Mammary epithelial cell (primary cell): Measurements from ENCODE around the gene MAN2B2.

Experiments used
- EZH2 ChIP-seq: IDR thresholded peaks from 2 replicates; pipeline ENCODE4 v1.6.1; 2012; ENCODE audit warnings: low read length, inconsistent platforms, borderline replicate concordance
- TF ChIP-seq, protein P1 (sequence below), 2 donors: IDR thresholded peaks in 1 of 2; conservative IDR thresholded peaks in 1 of 2; 2 replicates each; pipeline ENCODE4 v1.5.1; 2011 to 2012; ENCODE audit warnings: inconsistent platforms in 2 of 2, low read length in 2 of 2, mild to moderate bottlenecking in 2 of 2, control low read depth in 1 of 2, low read depth in 1 of 2; ENCODE audit not compliant: insufficient read depth in 1 of 2; ENCODE audit errors: extremely low read depth in 1 of 2

DNA sequence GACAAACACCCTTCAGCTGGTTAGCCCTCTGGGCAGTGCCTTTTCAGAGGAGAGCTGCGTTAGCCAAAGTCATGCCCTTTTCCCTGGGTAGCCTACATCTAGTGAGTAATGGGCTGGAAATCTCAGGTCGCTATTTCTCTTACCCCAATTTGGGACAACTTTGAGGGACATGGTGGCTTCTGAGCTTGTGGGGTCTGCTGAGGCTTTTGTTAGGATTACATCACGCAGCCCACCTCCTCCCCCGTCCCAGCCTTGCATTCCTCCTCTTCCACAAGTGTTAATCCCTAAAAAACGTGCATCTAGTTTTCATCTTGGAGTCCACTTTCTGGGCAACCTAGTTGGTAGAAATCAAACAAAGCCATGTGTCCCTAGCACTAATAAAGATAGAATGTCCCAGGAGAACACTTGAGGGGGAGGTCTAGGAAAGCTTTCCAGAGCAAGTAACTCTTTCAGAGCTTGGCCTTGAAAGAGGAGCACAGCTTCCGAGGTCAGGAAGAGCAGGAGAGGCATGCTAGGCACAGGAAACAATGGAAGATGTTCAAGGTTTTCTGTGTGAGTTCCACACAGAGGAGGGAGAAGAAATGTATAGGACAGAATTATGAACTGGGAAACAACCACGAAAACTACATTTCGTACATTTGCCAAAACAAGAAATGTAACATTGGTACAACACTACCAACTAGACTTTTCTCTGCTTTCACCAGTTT is 68.3 kb downstream of the MAN2B2 start:
- TF ChIP-seq, protein P1, sequence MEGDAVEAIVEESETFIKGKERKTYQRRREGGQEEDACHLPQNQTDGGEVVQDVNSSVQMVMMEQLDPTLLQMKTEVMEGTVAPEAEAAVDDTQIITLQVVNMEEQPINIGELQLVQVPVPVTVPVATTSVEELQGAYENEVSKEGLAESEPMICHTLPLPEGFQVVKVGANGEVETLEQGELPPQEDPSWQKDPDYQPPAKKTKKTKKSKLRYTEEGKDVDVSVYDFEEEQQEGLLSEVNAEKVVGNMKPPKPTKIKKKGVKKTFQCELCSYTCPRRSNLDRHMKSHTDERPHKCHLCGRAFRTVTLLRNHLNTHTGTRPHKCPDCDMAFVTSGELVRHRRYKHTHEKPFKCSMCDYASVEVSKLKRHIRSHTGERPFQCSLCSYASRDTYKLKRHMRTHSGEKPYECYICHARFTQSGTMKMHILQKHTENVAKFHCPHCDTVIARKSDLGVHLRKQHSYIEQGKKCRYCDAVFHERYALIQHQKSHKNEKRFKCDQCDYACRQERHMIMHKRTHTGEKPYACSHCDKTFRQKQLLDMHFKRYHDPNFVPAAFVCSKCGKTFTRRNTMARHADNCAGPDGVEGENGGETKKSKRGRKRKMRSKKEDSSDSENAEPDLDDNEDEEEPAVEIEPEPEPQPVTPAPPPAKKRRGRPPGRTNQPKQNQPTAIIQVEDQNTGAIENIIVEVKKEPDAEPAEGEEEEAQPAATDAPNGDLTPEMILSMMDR (conservative IDR thresholded peaks at IDR 0.05 in 1 of 2, IDR thresholded peaks at IDR 0.05 in 1 of 2; ENCODE audit: extremely low read depth in 1 of 2, insufficient read depth in 1 of 2, low read depth in 1 of 2, low read length in 2 of 2): no peak
- no peak for TF ChIP-seq EZH2
